HG03378 (cell line): ENCODE results near the gene GRIN2C.

Source experiments
- ATAC-seq: cut with Tn5 transposase; IDR thresholded peaks from one replicate; pipeline ENCODE4 v1.9.1; 2021; ENCODE audit warnings: mild to moderate bottlenecking, moderate library complexity; ENCODE audit not compliant: unreplicated experiment

GRIN2C gene

GRCh38 chr17:74850310-74850709 lies 9.4 kb downstream of the GRIN2C start:
- ATAC-seq = no peak

DNA sequence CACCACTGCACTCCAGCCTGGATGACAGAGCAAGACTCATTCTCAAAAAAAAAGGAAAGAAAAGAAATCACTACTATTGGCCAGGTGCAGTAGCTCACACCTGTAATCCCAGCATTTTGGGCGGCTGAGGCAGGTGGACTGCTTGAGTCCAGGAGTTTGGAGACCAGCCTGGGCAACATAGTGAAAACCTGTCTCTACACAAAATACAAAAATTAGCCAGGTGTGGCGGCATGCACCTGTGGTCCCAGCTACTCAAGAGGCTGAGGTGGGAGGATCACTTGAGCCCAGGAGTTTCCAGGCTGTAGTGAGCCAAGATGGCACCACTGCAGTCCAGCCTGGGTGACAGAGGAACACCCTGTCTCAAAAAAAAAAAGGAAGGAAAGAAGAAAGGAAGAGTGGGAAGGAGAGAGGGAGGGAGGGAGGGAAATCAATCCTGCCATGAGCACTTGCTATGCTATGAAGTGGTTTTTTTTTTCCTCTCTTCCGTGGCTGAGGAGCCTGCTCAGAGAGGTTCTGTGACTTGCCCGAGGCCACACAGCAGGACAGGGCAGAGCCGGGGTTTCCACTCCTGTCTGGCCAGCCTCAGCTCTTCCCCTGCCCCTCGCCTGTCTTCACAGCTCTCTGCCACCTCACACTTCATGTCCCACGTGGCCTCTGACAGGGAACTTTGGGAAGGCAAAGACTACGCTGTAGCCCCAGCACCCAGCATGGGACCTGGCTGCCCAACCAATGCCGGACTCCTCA lies 10.9 kb downstream of the GRIN2C start:
- ATAC-seq = no peak

GRCh38 chr17:74846621-74847020 lies 13.1 kb downstream of the GRIN2C start:
- ATAC-seq = no peak

- ATAC-seq = no peak
These were observed 16.4 kb downstream of the GRIN2C start for GRCh38 chr17:74843352-74843627.

DNA sequence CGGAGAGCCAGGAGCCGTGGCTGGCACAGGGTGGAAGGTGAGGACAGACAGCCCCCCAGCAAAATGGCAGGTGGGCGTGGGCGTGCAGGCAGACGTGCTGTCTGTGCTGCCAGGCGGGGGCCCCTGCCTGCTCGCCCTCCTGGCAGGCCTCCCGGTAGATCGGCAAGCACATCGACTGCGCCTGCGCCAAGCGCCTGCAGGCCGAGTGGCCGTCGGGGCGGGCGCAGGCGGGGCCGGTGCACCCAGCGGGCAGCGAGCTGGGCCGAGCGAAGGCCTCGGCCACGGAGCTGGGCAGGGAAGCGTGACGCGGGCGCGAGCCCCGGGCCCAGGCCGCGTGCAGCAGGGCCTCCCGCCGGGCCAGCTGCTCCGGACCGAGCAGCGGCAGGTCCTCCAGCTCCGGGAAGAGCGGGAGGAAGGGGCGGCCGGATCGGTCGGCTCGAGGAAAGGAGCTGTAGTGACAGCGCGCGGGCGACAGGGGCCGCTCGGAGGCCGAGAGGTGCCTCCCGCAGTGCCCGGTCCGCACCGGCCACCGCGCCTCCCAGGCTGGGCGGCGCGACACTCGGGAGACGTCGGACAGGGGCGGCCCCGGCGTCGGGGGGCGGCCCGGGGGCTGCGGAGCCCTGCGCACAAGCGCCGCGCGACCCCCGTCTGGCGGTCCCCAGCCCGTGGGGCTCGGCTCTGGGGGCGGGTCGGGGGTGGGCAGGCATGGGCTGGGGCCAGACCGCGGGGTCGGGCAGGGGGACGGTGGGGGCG lies 16.9 kb downstream of the GRIN2C start:
- no peak for ATAC-seq

- no peak for ATAC-seq
These were observed 17.5 kb downstream of the GRIN2C start for GRCh38 chr17:74842146-74842598.

DNA sequence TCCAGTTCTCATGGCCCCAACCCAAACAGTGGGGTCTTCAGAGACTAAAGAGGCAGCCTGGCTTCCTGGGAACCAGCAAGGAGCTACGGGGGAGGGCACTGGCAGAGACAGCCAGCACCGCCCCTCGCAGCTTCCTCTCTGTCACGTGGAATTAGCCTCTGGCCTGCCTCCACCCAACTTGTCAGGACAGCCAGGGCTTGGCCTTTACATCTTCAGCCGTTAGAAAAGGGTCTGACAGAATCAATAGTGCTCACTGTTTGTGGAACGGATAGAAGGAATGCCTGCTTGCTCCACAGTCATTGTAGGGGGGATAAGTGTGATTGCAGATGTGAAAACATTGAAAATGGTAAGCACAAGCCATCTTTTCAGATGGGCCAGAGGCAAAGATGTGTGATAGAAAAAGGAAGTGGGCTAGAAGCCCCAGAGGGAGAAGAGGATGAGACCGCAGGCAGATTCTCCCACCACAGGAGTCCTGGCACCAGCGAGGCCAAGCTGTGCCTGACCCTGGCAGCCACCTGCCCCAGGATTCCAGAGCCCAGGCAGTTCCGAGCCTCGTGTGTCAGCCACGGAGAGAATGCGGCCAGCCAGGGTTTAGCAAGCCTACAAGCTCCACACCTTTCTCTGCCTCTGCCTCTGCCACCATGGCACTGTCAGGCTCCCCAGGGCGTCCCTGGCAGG lies 18.6 kb downstream of the GRIN2C start:
- ATAC-seq = no peak

GRCh38 chr17:74839990-74840852 lies 19.5 kb downstream of the GRIN2C start:
- no peak for ATAC-seq

DNA sequence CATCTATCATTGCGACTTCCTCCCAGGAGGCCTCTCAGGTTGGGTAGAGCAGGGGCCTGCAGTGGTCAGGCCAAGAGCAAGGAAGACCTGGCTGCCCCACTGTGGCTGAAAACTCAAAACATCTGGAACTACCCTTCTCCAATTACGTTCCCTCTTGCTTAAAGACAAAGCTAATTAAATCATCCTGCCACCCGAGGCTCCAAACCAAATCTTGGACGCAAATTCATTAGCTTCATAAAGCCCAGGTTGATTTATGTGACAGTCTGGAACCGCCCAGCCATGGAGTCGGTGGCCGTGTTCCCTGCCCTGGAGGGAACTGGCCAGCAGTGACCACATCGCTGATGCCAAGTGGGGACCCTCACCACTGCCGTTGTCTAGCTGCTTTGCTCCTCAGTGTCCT lies 21.4 kb downstream of the GRIN2C start:
- no peak for ATAC-seq

GRCh38 chr17:74836691-74837467 lies 22.8 kb downstream of the GRIN2C start:
- no peak for ATAC-seq

DNA sequence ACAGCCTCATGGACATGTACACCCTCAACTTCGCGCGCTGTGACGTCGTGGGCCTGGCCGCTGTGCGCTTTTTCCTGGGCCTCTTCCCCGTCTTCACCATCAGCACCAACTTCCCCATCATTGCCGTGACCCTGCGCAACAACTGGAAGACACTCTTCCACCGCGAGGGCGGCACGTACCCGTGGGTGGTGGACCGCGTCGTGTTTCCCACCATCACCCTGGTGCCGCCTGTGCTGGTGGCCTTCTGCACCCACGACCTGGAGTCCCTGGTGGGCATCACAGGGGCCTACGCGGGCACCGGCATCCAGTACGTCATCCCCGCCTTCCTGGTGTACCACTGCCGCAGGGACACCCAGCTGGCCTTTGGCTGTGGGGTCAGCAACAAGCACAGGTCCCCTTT lies 23.5 kb downstream of the GRIN2C start:
- no peak for ATAC-seq

- ATAC-seq = no peak
These were observed 25.9 kb downstream of the GRIN2C start for GRCh38 chr17:74833501-74834377.

- no peak for ATAC-seq
These were observed 27.3 kb downstream of the GRIN2C start for GRCh38 chr17:74832421-74832820.

GRCh38 chr17:74831444-74832146 lies 28.1 kb downstream of the GRIN2C start:
- ATAC-seq = no peak

DNA sequence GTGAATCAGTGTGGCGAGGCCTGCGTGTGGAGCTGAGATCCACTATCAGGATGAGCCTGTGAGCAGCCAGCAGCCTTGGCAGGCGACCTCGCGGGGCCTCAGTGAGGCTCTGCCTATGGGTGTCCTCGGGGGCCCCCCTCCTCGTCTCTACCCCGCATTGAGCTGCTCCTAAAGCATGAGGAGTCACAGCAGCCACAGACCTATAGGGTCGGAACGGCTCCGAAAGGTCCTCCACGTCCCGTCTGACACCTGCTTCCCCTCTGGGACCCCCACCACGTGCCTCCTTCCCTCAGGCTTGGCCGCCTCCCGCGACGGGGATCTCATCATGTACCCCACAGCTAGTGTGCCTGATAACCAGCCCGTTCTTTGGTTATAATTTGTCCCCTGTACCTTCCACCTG lies 28.8 kb downstream of the GRIN2C start:
- ATAC-seq = no peak

DNA sequence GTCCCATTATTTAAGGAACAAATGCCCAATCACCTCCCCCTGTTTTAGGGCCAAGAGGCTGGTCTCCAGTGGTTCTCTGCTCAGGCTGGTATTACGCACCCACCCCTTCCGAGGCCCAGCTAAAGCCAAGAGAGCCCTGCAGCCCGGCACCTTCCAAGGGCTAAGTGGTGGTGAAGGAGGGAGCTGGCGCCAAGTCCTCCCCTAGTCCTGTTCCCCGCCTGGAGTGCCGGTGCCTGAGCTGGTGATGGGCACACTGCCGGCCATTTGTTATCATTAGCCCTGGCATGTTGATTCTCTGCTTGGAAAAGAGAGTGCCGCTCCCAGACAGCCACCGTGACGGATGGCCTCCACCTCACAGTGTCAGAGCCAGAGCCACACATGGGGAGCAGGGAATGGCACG lies 31.9 kb downstream of the GRIN2C start:
- no peak for ATAC-seq

DNA sequence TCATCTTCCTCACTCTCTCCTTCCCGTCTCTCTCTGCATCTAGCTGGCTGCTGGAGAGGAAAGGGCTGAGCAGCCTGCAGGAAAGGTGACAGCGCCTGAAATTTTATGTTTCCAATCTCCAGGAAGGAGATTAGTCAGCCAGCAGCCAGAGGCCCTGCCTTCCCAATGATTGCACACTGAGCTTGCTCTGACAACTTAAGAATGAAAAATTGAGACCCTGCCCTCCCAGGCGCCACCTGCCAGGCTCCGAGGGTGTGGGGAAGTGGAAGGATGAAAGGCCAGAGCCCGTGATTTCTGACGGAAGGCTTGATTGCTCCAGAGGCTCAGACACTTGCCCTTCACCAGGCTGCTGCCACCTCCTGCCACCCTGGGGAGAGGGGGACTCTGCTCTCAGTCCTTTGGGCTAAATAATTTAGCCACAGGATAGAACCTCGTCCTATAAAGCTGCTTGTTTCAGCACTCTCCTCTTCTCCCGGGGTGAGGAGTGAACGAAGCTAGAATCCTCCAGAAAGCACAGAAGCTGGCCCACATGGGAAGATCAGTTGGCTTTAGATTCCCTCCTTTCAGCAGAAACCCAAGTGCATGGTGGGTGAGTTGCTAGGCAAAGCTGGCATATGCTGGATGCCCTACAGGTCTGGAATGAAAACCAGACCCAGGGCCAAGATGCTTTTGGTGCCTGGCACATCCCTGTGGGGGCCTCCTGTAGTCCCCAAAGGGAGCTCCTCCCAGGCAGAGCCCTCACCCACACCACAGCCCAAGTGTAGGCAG lies 33.5 kb downstream of the GRIN2C start:
- ATAC-seq = no peak
